ENCODE data around the gene TIGD7.

Gene TIGD7

DNA sequence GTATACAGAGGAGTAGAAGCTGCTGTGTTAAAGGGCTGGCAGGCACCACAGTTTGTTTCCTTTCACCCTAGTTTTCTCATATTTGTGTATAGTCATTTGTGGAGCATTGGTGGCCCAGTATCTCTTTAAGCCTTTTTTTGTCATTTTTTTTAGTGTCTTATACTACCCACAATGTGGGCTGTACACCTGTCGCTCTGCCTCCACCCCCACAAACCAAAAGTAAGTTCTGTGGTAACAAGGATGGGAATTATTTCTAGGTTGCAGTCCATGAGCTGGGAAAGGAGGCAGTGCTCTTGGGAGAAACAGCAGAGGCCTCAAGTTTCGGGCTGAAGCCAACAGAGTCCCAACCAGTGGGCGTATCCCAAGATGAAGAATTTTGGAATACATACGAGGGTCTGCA is 6.3 kb upstream of the TIGD7 start:
- peaks cover 0 to 99% (median 64%) of the 10 kb centered on the region in 3 donors for H3K9me3 ChIP-seq
- TF ChIP-seq, protein P1, sequence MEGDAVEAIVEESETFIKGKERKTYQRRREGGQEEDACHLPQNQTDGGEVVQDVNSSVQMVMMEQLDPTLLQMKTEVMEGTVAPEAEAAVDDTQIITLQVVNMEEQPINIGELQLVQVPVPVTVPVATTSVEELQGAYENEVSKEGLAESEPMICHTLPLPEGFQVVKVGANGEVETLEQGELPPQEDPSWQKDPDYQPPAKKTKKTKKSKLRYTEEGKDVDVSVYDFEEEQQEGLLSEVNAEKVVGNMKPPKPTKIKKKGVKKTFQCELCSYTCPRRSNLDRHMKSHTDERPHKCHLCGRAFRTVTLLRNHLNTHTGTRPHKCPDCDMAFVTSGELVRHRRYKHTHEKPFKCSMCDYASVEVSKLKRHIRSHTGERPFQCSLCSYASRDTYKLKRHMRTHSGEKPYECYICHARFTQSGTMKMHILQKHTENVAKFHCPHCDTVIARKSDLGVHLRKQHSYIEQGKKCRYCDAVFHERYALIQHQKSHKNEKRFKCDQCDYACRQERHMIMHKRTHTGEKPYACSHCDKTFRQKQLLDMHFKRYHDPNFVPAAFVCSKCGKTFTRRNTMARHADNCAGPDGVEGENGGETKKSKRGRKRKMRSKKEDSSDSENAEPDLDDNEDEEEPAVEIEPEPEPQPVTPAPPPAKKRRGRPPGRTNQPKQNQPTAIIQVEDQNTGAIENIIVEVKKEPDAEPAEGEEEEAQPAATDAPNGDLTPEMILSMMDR (IDR thresholded peaks at IDR 0.05), result no peak
- no peak overlapping the region for H3K27ac ChIP-seq
- peaks cover 77 to 99% (median 81%) of the 10 kb centered on the region in 3 donors for H3K36me3 ChIP-seq
- no peak overlapping the region for H3K4me3 ChIP-seq
- no peaks in the 10 kb centered on the region for H3K27me3 ChIP-seq
- intact Hi-C loops (cut with DNase I; ENCODE audit: low total_unique reads), result loop anchor here (10.0 kb wide), 1 partner anchor 63 kb away; no protein-coding TSS in a partner anchor
- peaks cover 0 to 7% (median 3%) of the 10 kb centered on the region in 4 donors for H3K4me1 ChIP-seq
- no peak for DNase-seq

GRCh38 chr16:3306078-3306477 is 848 bp upstream of the TIGD7 start:
- peaks cover 56 to 62% (median 58%) of the 10 kb centered on the region in 3 donors for H3K36me3 ChIP-seq
- peaks cover 0 to 79% (median 38%) of the 10 kb centered on the region in 3 donors for H3K9me3 ChIP-seq
- no peaks in the 10 kb centered on the region for H3K27me3 ChIP-seq
- peak overlapping the region; percentile 70 to 79 for H3K4me3 ChIP-seq
- H3K27ac ChIP-seq, result peak overlapping the region; percentile 87 to 88
- peaks cover 0 to 23% (median 11%) of the 10 kb centered on the region in 4 donors for H3K4me1 ChIP-seq
- intact Hi-C loops (cut with DNase I; ENCODE audit: low total_unique reads), result loop anchor here (5.0 to 10.0 kb wide), 2 partner anchors 89 to 151 kb away; no protein-coding TSS in a partner anchor
- no peak for DNase-seq
- TF ChIP-seq, protein P1 (IDR thresholded peaks at IDR 0.05), result no peak

GRCh38 chr16:3304370-3304769 is 860 bp downstream of the TIGD7 start:
- intact Hi-C loops (cut with DNase I; ENCODE audit: low total_unique reads), result loop anchor here (10.0 kb wide), 1 partner anchor 90 kb away; no protein-coding TSS in a partner anchor
- H3K27me3 ChIP-seq, result no peaks in the 10 kb centered on the region
- H3K36me3 ChIP-seq, result peaks cover 60 to 65% (median 63%) of the 10 kb centered on the region in 3 donors
- H3K27ac ChIP-seq, result peak overlapping the region; percentile 87 to 88
- peak overlapping the region; percentile 70 to 79 for H3K4me3 ChIP-seq
- no peak for DNase-seq
- H3K4me1 ChIP-seq, result peaks cover 0 to 23% (median 11%) of the 10 kb centered on the region in 4 donors
- H3K9me3 ChIP-seq, result peaks cover 0 to 79% (median 40%) of the 10 kb centered on the region in 3 donors
- TF ChIP-seq, protein P1 (IDR thresholded peaks at IDR 0.05), result no peak

DNA sequence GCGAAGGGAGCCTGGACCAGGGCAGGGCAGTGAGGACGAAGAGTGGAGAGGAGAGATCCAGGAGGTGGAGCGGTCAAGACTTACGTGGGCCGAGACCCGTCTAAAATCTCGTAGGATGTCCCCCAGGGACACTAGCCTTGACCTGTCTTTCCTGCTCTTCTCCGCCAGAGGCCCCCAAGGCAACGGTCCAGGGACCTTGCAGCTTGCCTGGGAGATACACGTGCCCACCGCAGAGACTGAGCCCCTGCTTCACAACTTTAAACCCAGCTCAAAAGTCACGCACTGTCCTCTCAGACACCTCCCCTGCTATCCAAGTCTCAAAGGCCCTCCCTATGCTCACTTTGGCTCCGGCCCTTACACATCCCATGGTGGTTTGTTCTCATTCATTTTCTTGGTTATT is 9.4 kb downstream of the TIGD7 start:
- no peaks in the 10 kb centered on the region for H3K27me3 ChIP-seq
- DNase-seq, result no peak
- no peak overlapping the region for H3K4me3 ChIP-seq
- intact Hi-C loops (cut with DNase I; ENCODE audit: low total_unique reads), result no loop called here
- TF ChIP-seq, protein P1 (IDR thresholded peaks at IDR 0.05), result no peak
- no peak overlapping the region for H3K27ac ChIP-seq
- no peaks in the 10 kb centered on the region for H3K4me1 ChIP-seq
- peaks cover 10 to 98% (median 66%) of the 10 kb centered on the region in 3 donors for H3K9me3 ChIP-seq
- peaks cover 63 to 77% (median 75%) of the 10 kb centered on the region in 3 donors for H3K36me3 ChIP-seq

- Histone ChIP-seq H3K27me3 (no peaks in the 10 kb centered on the region), H3K27ac (no peak overlapping the region), H3K36me3 (peaks cover 63 to 77% (median 75%) of the 10 kb centered on the region in 3 donors), H3K9me3 (peaks cover 14 to 98% (median 67%) of the 10 kb centered on the region in 3 donors), H3K4me1 (no peaks in the 10 kb centered on the region), H3K4me3 (no peak overlapping the region)
- intact Hi-C loops (cut with DNase I; ENCODE audit: low total_unique reads), result no loop called here
- TF ChIP-seq, protein P1 (IDR thresholded peaks at IDR 0.05), result no peak
- DNase-seq, result no peak
Observed at GRCh38 chr16:3295209-3295608, 10.0 kb downstream of the TIGD7 start.
